ENCODE data around the gene PTPRG.

PTPRG gene

GRCh38 chr3:61563313-61564271 is 2.2 kb downstream of the PTPRG start:
- DNase-seq (ENCODE audit: insufficient read length) (no peak), FAIRE-seq (no peak)

GRCh38 chr3:61564395-61565059 is 3.2 kb downstream of the PTPRG start:
- TF ChIP-seq POLR2AphosphoS5 (IDR thresholded peaks at IDR 0.05; ENCODE audit: low read depth, low read length) = no peak
- TF ChIP-seq TAF1 (IDR thresholded peaks at IDR 0.05; ENCODE audit: borderline replicate concordance, low read depth, low read length) = no peak
- TF ChIP-seq POLR2A (IDR thresholded peaks at IDR 0.05; ENCODE audit: low read depth, low read length) = no peak
- FAIRE-seq (no peak), DNase-seq (ENCODE audit: insufficient read length) (peak; percentile 15)

More at GRCh38 chr3:61563313-61564271, 2.2 kb downstream of the PTPRG start:
- no peak for TF ChIP-seq TAF1 (IDR thresholded peaks at IDR 0.05; ENCODE audit: borderline replicate concordance, low read depth, low read length)
- no peak for TF ChIP-seq POLR2AphosphoS5 (IDR thresholded peaks at IDR 0.05; ENCODE audit: low read depth, low read length)
- TF ChIP-seq POLR2A (IDR thresholded peaks at IDR 0.05; ENCODE audit: low read depth, low read length) = no peak

- TF ChIP-seq TAF1 (IDR thresholded peaks at IDR 0.05; ENCODE audit: borderline replicate concordance, low read depth, low read length) (no peak), POLR2A (IDR thresholded peaks at IDR 0.05; ENCODE audit: low read depth, low read length) (no peak), POLR2AphosphoS5 (IDR thresholded peaks at IDR 0.05; ENCODE audit: low read depth, low read length) (no peak)
- FAIRE-seq (no peak), DNase-seq (ENCODE audit: insufficient read length) (no peak)
Observed at GRCh38 chr3:61565569-61565968, 4.2 kb downstream of the PTPRG start.

- FAIRE-seq (no peak), DNase-seq (ENCODE audit: insufficient read length) (no peak)
- TF ChIP-seq TAF1 (IDR thresholded peaks at IDR 0.05; ENCODE audit: borderline replicate concordance, low read depth, low read length) (no peak), POLR2A (IDR thresholded peaks at IDR 0.05; ENCODE audit: low read depth, low read length) (no peak), POLR2AphosphoS5 (IDR thresholded peaks at IDR 0.05; ENCODE audit: low read depth, low read length) (no peak)
Observed at GRCh38 chr3:61568127-61568526, 6.8 kb downstream of the PTPRG start.

- FAIRE-seq = no peak
- TF ChIP-seq TAF1 (IDR thresholded peaks at IDR 0.05; ENCODE audit: borderline replicate concordance, low read depth, low read length) = no peak
- no peak for TF ChIP-seq POLR2A (IDR thresholded peaks at IDR 0.05; ENCODE audit: low read depth, low read length)
- TF ChIP-seq POLR2AphosphoS5 (IDR thresholded peaks at IDR 0.05; ENCODE audit: low read depth, low read length) = no peak
Observed at GRCh38 chr3:61569856-61570580, 8.6 kb downstream of the PTPRG start.

GRCh38 chr3:61570813-61571212 is 9.4 kb downstream of the PTPRG start:
- FAIRE-seq = no peak

More at GRCh38 chr3:61569856-61570580, 8.6 kb downstream of the PTPRG start:
- no peak for DNase-seq (ENCODE audit: insufficient read length)

GRCh38 chr3:61571516-61572336 is 10.4 kb downstream of the PTPRG start:
- TF ChIP-seq TAF1 (IDR thresholded peaks at IDR 0.05; ENCODE audit: borderline replicate concordance, low read depth, low read length) = no peak
- TF ChIP-seq POLR2AphosphoS5 (IDR thresholded peaks at IDR 0.05; ENCODE audit: low read depth, low read length) = no peak
- TF ChIP-seq POLR2A (IDR thresholded peaks at IDR 0.05; ENCODE audit: low read depth, low read length) = no peak
- FAIRE-seq (no peak), DNase-seq (ENCODE audit: insufficient read length) (no peak)

More at GRCh38 chr3:61570813-61571212, 9.4 kb downstream of the PTPRG start:
- TF ChIP-seq TAF1 (IDR thresholded peaks at IDR 0.05; ENCODE audit: borderline replicate concordance, low read depth, low read length) = no peak
- no peak for TF ChIP-seq POLR2A (IDR thresholded peaks at IDR 0.05; ENCODE audit: low read depth, low read length)
- no peak for TF ChIP-seq POLR2AphosphoS5 (IDR thresholded peaks at IDR 0.05; ENCODE audit: low read depth, low read length)
- no peak for DNase-seq (ENCODE audit: insufficient read length)

GRCh38 chr3:61572879-61573278 is 11.5 kb downstream of the PTPRG start:
- DNase-seq (ENCODE audit: insufficient read length) (no peak), FAIRE-seq (no peak)
- no peak for TF ChIP-seq TAF1 (IDR thresholded peaks at IDR 0.05; ENCODE audit: borderline replicate concordance, low read depth, low read length)
- TF ChIP-seq POLR2AphosphoS5 (IDR thresholded peaks at IDR 0.05; ENCODE audit: low read depth, low read length) = no peak
- no peak for TF ChIP-seq POLR2A (IDR thresholded peaks at IDR 0.05; ENCODE audit: low read depth, low read length)

GRCh38 chr3:61573441-61573840 is 12.1 kb downstream of the PTPRG start:
- FAIRE-seq (no peak), DNase-seq (ENCODE audit: insufficient read length) (no peak)
- no peak for TF ChIP-seq TAF1 (IDR thresholded peaks at IDR 0.05; ENCODE audit: borderline replicate concordance, low read depth, low read length)
- no peak for TF ChIP-seq POLR2A (IDR thresholded peaks at IDR 0.05; ENCODE audit: low read depth, low read length)
- no peak for TF ChIP-seq POLR2AphosphoS5 (IDR thresholded peaks at IDR 0.05; ENCODE audit: low read depth, low read length)

GRCh38 chr3:61574854-61575253 is 13.5 kb downstream of the PTPRG start:
- TF ChIP-seq POLR2AphosphoS5 (IDR thresholded peaks at IDR 0.05; ENCODE audit: low read depth, low read length) = no peak
- no peak for TF ChIP-seq TAF1 (IDR thresholded peaks at IDR 0.05; ENCODE audit: borderline replicate concordance, low read depth, low read length)
- no peak for TF ChIP-seq POLR2A (IDR thresholded peaks at IDR 0.05; ENCODE audit: low read depth, low read length)
- DNase-seq (ENCODE audit: insufficient read length) (no peak), FAIRE-seq (no peak)
